Activated naive CD4-positive, alpha-beta T cell treated with anti-CD3 and anti-CD28 coated beads, Interleukin-2, amount 10 ng/mL, durations not matched to agents 7 days and 5 days (primary cell): ENCODE measurements around the gene FOLR2.

Experiments
- CTCF ChIA-PET: fragments of 350-600 bp; sonication (Branson Sonifier 250); formaldehyde crosslinking; loops from one replicate; lab custom pipeline; 2021; ENCODE audit warnings: antibody characterized with exemption; lab: Charles Lee
- DNase-seq: peaks from one replicate; pipeline ENCODE4 v3.0.0-alpha.2; 2020
- H3K27ac Mint-ChIP-seq: one replicate; pipeline ENCODE4 v1.8.0; 2021; ENCODE audit warnings: mild to moderate bottlenecking, moderate library complexity, mixed read lengths
- H3K27me3 Mint-ChIP-seq: one replicate; pipeline ENCODE4 v1.8.0; 2021; ENCODE audit warnings: mild to moderate bottlenecking, mixed read lengths
- H3K36me3 Mint-ChIP-seq: one replicate; pipeline ENCODE4 v1.8.0; 2021; ENCODE audit warnings: mixed read lengths
- H3K4me1 Mint-ChIP-seq: one replicate; pipeline ENCODE4 v1.8.0; 2021; ENCODE audit warnings: mixed read lengths
- H3K4me3 Mint-ChIP-seq: one replicate; pipeline ENCODE4 v1.8.0; 2021; ENCODE audit warnings: mild to moderate bottlenecking, moderate library complexity, mixed read lengths
- H3K9me3 Mint-ChIP-seq: one replicate; pipeline ENCODE4 v1.8.0; 2021; ENCODE audit warnings: mixed read lengths

The FOLR2 gene

GRCh38 chr11:72244060-72244360 lies 27.4 kb downstream of the FOLR2 start, which contains the start of gene PHOX2A:
Gene PHOX2A, minus strand, starts transcription at chr11:72244176. Its CDS starts 172 bp downstream, at chr11:72244004.
- Mint-ChIP-seq H3K27ac (no peak within 1 kb of the TSS), H3K27me3 (peaks cover 56% of the 10 kb centered on the region), H3K4me1 (peaks cover 23% of the 10 kb centered on the region), H3K4me3 (no peak within 1 kb of the TSS), H3K36me3 (peaks cover 6% of the 10 kb centered on the region), H3K9me3 (no peaks in the 10 kb centered on the region)
- peak; percentile 18 for DNase-seq
- CTCF ChIA-PET: interaction anchor here (1.9 kb wide), 1 partner anchor 170 kb away, joined by 6 read pairs; no protein-coding TSS in a partner anchor

- Mint-ChIP-seq H3K27me3 (peaks cover 54% of the 10 kb centered on the region), H3K4me1 (peaks cover 20% of the 10 kb centered on the region), H3K9me3 (no peaks in the 10 kb centered on the region), H3K36me3 (peaks cover 6% of the 10 kb centered on the region), H3K4me3 (no peak overlapping the region), H3K27ac (no peak overlapping the region)
- CTCF ChIA-PET: interaction anchor here (1.3 to 1.9 kb wide), 2 partner anchors 170 to 186 kb away, joined by 6 read pairs; no protein-coding TSS in a partner anchor
- peak; percentile 20 for DNase-seq
Observed at GRCh38 chr11:72244361-72245262, 28.0 kb downstream of the FOLR2 start.

- Mint-ChIP-seq H3K9me3 (no peaks in the 10 kb centered on the region), H3K4me1 (peaks cover 18% of the 10 kb centered on the region), H3K36me3 (peaks cover 5% of the 10 kb centered on the region), H3K27me3 (peaks cover 54% of the 10 kb centered on the region), H3K4me3 (no peak overlapping the region), H3K27ac (no peak overlapping the region)
- peak; percentile 5 for DNase-seq
- CTCF ChIA-PET: interaction anchor here (1.3 kb wide), 1 partner anchor 185 kb away, joined by 6 read pairs; no protein-coding TSS in a partner anchor
Observed at GRCh38 chr11:72245263-72245816, 28.7 kb downstream of the FOLR2 start.

GRCh38 chr11:72247584-72247983 lies 31.0 kb downstream of the FOLR2 start:
- CTCF ChIA-PET: interaction anchor here (0.6 to 1.2 kb wide), 3 partner anchors 41 to 187 kb away, joined by 3 to 4 read pairs (median 3); partner anchors contain the start of gene CLPB
- no peak for DNase-seq
- Mint-ChIP-seq H3K4me1 (peaks cover 9% of the 10 kb centered on the region), H3K27ac (no peak overlapping the region), H3K27me3 (peaks cover 46% of the 10 kb centered on the region), H3K9me3 (no peaks in the 10 kb centered on the region), H3K36me3 (peaks cover 4% of the 10 kb centered on the region), H3K4me3 (no peak overlapping the region)

- CTCF ChIA-PET: no interaction called here
- H3K4me3 Mint-ChIP-seq: no peak overlapping the region
- peaks cover 46% of the 10 kb centered on the region for H3K27me3 Mint-ChIP-seq
- H3K4me1 Mint-ChIP-seq: no peaks in the 10 kb centered on the region
- DNase-seq: no peak
- H3K27ac Mint-ChIP-seq: no peak overlapping the region
- no peaks in the 10 kb centered on the region for H3K9me3 Mint-ChIP-seq
- H3K36me3 Mint-ChIP-seq: no peaks in the 10 kb centered on the region
Observed at GRCh38 chr11:72249961-72250360, 33.4 kb downstream of the FOLR2 start.

- Mint-ChIP-seq H3K27me3 (peaks cover 51% of the 10 kb centered on the region), H3K4me3 (no peak overlapping the region), H3K27ac (no peak overlapping the region), H3K9me3 (no peaks in the 10 kb centered on the region), H3K4me1 (no peaks in the 10 kb centered on the region), H3K36me3 (no peaks in the 10 kb centered on the region)
- CTCF ChIA-PET: interaction anchor here (0.6 to 1.5 kb wide), 4 partner anchors 14 to 214 kb away, joined by 3 to 4 read pairs (median 3); no protein-coding TSS in a partner anchor
- no peak for DNase-seq
Observed at GRCh38 chr11:72250661-72251464, 34.3 kb downstream of the FOLR2 start.

GRCh38 chr11:72251614-72252013 lies 35.0 kb downstream of the FOLR2 start:
- Mint-ChIP-seq H3K4me1 (no peaks in the 10 kb centered on the region), H3K27me3 (peaks cover 51% of the 10 kb centered on the region), H3K9me3 (no peaks in the 10 kb centered on the region), H3K36me3 (no peaks in the 10 kb centered on the region), H3K27ac (no peak overlapping the region), H3K4me3 (no peak overlapping the region)
- DNase-seq: no peak
- CTCF ChIA-PET: interaction anchor here (1.4 to 1.5 kb wide), 2 partner anchors 15 to 179 kb away, joined by 3 to 4 read pairs; no protein-coding TSS in a partner anchor

GRCh38 chr11:72253392-72253791 lies 36.8 kb downstream of the FOLR2 start:
- Mint-ChIP-seq H3K27me3 (peaks cover 56% of the 10 kb centered on the region), H3K4me3 (no peak overlapping the region), H3K27ac (no peak overlapping the region), H3K9me3 (no peaks in the 10 kb centered on the region), H3K4me1 (no peaks in the 10 kb centered on the region), H3K36me3 (no peaks in the 10 kb centered on the region)
- no peak for DNase-seq
- CTCF ChIA-PET: interaction anchor here (1.7 kb wide), 1 partner anchor 63 kb away, joined by 3 read pairs; no protein-coding TSS in a partner anchor

- Mint-ChIP-seq H3K4me3 (no peak overlapping the region), H3K9me3 (no peaks in the 10 kb centered on the region), H3K36me3 (no peaks in the 10 kb centered on the region), H3K27ac (no peak overlapping the region), H3K27me3 (peaks cover 47% of the 10 kb centered on the region), H3K4me1 (no peaks in the 10 kb centered on the region)
- CTCF ChIA-PET: interaction anchor here (1.2 to 1.7 kb wide), 3 partner anchors 14 to 176 kb away, joined by 3 to 9 read pairs (median 3); no protein-coding TSS in a partner anchor
- no peak for DNase-seq
Observed at GRCh38 chr11:72254299-72254993, 37.9 kb downstream of the FOLR2 start.

- Mint-ChIP-seq H3K36me3 (no peaks in the 10 kb centered on the region), H3K9me3 (no peaks in the 10 kb centered on the region), H3K27me3 (peaks cover 24% of the 10 kb centered on the region), H3K4me3 (no peak overlapping the region), H3K27ac (no peak overlapping the region), H3K4me1 (no peaks in the 10 kb centered on the region)
- CTCF ChIA-PET: no interaction called here
- DNase-seq: no peak
Observed at GRCh38 chr11:72257570-72257969, 41.0 kb downstream of the FOLR2 start.

GRCh38 chr11:72259490-72259889 lies 42.9 kb downstream of the FOLR2 start:
- Mint-ChIP-seq H3K9me3 (no peaks in the 10 kb centered on the region), H3K4me1 (peaks cover 5% of the 10 kb centered on the region), H3K27ac (no peak overlapping the region), H3K4me3 (no peak overlapping the region), H3K36me3 (no peaks in the 10 kb centered on the region), H3K27me3 (peaks cover 19% of the 10 kb centered on the region)
- CTCF ChIA-PET: no interaction called here
- DNase-seq: no peak

- no peak for DNase-seq
- no peak overlapping the region for H3K27ac Mint-ChIP-seq
- peaks cover 5% of the 10 kb centered on the region for H3K4me1 Mint-ChIP-seq
- H3K27me3 Mint-ChIP-seq: peaks cover 12% of the 10 kb centered on the region
- no peaks in the 10 kb centered on the region for H3K9me3 Mint-ChIP-seq
- CTCF ChIA-PET: no interaction called here
- no peak overlapping the region for H3K4me3 Mint-ChIP-seq
- H3K36me3 Mint-ChIP-seq: no peaks in the 10 kb centered on the region
Observed at GRCh38 chr11:72260574-72260973, 44.0 kb downstream of the FOLR2 start.

- DNase-seq: no peak
- Mint-ChIP-seq H3K27ac (no peak overlapping the region), H3K27me3 (peaks cover 17% of the 10 kb centered on the region), H3K36me3 (no peaks in the 10 kb centered on the region), H3K9me3 (no peaks in the 10 kb centered on the region), H3K4me1 (peaks cover 9% of the 10 kb centered on the region), H3K4me3 (no peak overlapping the region)
- CTCF ChIA-PET: no interaction called here
Observed at GRCh38 chr11:72263361-72263760, 46.8 kb downstream of the FOLR2 start.
